Ectodermal cell (in vitro differentiated cells): ENCODE measurements around the gene PTPRN2.

Experiments used
- H3K27ac ChIP-seq: 2 replicates; pipeline ENCODE4 v1.7.0; 2013; ENCODE audit warnings: mild to moderate bottlenecking, low read depth, low read length; ENCODE audit not compliant: insufficient read depth, poor library complexity, severe bottlenecking
- H3K27me3 ChIP-seq: 2 replicates; pipeline ENCODE4 v1.7.0; 2013; ENCODE audit warnings: mild to moderate bottlenecking, low read length; ENCODE audit not compliant: insufficient read depth, control insufficient read depth, poor library complexity, severe bottlenecking
- H3K36me3 ChIP-seq: one replicate; pipeline ENCODE4 v1.7.0; 2013; ENCODE audit warnings: low read length; ENCODE audit not compliant: control insufficient read depth, insufficient read depth
- H3K4me1 ChIP-seq: one replicate; pipeline ENCODE4 v1.7.0; 2013; ENCODE audit warnings: low read length; ENCODE audit not compliant: control insufficient read depth, insufficient read depth
- H3K4me3 ChIP-seq: 2 replicates; pipeline ENCODE4 v1.7.0; 2013; ENCODE audit warnings: low read depth, low read length, control low read depth; ENCODE audit not compliant: insufficient read depth
- H3K9me3 ChIP-seq: 2 replicates; pipeline ENCODE4 v1.7.0; 2013; ENCODE audit warnings: mild to moderate bottlenecking, low read length, moderate library complexity; ENCODE audit not compliant: control insufficient read depth
- WGBS, 2 experiments: methylation state at CpG; one replicate each; pipeline ENCODE4 v1.1.7; 2013; ENCODE audit warnings: missing lambda C conversion rate in 2 of 2; 5-methylcytosine and 5-hydroxymethylcytosine counted together

The PTPRN2 gene

DNA sequence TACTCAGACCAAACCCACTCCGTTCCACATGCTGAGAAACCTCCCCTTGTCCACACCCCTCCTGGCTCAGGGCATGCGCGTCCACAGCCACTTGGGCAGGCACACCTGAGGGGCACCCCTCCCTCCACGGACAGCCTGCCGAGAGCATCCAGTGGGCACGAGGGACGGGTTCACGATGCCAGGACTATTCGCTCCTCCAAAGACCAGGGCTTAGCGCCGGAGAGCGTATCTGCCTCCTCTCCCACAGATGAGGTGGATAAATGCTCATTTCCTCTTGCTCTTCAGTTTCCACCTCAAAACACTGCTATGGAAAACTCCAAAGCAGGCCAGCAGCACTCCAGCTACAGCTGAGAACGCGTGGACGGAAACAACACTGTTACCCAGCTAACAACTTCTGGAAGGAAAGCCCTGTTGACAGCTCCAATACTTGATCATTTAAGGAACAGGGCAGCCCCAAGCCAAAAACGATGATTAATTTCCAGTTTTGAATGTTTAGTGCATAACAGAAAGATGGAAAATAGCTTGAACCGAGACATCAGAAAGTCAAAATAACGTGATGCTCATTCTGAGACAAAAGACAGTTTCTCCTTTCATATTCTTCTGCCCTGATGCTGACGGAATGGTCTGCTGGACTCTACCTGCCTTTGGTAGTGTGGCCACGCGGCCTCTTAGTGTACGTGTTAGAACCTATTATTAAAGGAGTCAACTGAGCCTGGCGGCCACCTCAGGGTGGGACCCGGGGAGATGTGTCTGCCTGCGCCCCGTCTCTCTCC, 1046.1 kb downstream of the PTPRN2 start:
- H3K9me3 ChIP-seq = peaks cover 2% of the 10 kb centered on the region
- H3K4me1 ChIP-seq = no peaks in the 10 kb centered on the region
- no peaks in the 10 kb centered on the region for H3K27me3 ChIP-seq
- WGBS, 2 experiments = 87 to 89% methylated on average over 26 of the region's 26 CpGs
- no peaks in the 10 kb centered on the region for H3K36me3 ChIP-seq
- H3K27ac ChIP-seq = no peak overlapping the region
- no peak overlapping the region for H3K4me3 ChIP-seq

DNA sequence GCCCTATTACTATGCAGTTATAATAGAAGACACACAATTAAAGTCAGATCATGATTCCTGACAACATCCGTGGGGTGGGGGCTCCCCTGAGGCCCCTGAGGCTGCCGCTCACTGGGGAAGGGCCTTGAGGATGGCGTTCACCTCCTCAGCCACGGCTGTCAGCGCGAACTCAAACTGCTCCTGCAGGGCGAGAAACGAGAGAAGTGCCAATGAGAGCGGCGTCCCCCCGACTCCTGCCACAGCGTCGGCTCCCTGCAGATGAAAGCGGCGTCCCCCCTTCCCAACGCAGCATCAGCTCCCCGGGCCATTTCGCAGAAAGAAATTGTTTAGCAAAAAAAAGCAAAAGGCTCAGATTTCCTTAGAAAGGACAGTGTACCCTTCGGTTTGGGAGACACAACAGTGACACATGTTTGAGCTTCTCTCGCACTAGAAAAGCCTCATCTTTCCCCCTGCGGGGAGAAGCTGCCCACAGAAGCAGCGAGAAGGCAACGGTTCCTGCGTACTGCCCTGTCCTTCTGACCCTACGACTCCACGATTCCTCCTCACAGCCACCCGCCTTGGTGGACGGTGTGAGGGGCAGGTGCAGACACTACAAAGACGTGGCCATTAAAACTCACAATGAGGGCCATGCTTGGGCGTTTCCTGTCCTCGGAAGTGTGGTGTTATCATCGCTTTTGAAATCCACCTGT, 1046.9 kb downstream of the PTPRN2 start:
- WGBS, 2 experiments = 85 to 86% methylated on average over 32 of the region's 32 CpGs
- H3K4me3 ChIP-seq = no peak overlapping the region
- H3K27me3 ChIP-seq = no peaks in the 10 kb centered on the region
- H3K9me3 ChIP-seq = peaks cover 2% of the 10 kb centered on the region
- H3K4me1 ChIP-seq = no peaks in the 10 kb centered on the region
- H3K36me3 ChIP-seq = no peaks in the 10 kb centered on the region
- H3K27ac ChIP-seq = no peak overlapping the region

DNA sequence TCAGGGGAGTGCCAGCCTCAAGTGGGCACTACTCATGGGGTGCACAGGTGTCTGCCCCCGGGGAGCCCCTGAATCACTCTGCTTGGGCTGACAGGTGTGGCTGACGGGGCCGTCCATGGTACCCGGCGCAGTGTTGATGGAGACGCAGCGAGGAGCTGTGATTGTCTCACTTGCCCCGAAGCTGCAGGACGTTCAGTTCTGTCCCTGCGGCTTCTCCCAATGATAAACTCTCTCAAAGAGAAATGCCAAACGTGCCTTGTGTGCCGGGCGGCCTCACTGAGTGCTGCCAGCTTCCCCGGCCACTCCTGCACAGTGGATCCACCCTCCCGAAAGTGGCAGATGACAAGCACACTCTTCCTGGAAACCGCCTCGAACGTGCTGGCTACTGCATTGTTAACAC, 1047.6 kb downstream of the PTPRN2 start:
- no peak overlapping the region for H3K4me3 ChIP-seq
- peaks cover 2% of the 10 kb centered on the region for H3K9me3 ChIP-seq
- 84 to 85% methylated on average over 18 of the region's 18 CpGs for WGBS, 2 experiments

DNA sequence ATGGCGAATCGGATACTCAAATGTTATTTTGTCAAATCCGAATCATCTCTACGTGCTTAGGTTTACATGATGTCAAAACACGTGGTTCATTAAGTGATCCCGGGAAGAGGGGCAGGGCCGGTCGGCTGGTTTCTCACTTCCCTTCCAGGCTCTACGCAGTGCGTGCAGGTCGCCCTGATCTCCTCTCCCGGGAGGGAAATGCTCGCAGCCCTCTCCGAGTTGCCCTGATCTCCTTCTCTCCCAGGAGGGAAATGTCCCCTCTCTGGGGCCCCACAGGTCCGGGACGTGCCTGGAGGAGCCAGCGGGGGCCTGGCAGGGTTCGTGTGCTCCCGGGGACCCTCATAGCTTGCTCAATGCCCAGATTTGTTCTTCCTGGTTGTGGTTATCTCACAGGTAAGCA, 1048.1 kb downstream of the PTPRN2 start:
- Histone ChIP-seq H3K4me1 (no peaks in the 10 kb centered on the region), H3K27me3 (no peaks in the 10 kb centered on the region), H3K9me3 (peaks cover 2% of the 10 kb centered on the region), H3K4me3 (no peak overlapping the region), H3K36me3 (no peaks in the 10 kb centered on the region), H3K27ac (no peak overlapping the region)
- 88% methylated on average over 19 of the region's 19 CpGs for WGBS, 2 experiments

More for the DNA sequence above, 1047.6 kb downstream of the PTPRN2 start:
- Histone ChIP-seq H3K27me3 (no peaks in the 10 kb centered on the region), H3K36me3 (no peaks in the 10 kb centered on the region), H3K27ac (no peak overlapping the region), H3K4me1 (no peaks in the 10 kb centered on the region)

DNA sequence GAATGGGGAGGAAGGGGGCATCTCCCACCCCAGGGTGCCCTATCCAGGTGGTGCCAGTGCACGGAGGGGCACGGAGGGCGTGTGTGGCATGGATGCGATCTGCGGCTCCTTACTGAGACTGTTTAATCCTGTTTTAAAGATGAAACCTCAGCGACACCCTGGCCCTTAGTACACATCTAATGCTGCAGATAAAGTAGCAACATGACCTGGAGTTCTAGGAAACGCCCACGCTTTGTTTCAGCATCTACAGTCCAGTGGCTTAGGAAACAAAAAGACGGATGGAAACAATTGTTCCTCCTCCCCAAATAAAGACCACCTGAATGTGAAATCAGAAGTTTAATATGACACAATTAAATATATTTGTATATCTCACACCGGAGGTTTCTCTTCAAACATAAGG, 1048.9 kb downstream of the PTPRN2 start:
- Histone ChIP-seq H3K27ac (no peak overlapping the region), H3K4me1 (no peaks in the 10 kb centered on the region), H3K36me3 (no peaks in the 10 kb centered on the region), H3K27me3 (no peaks in the 10 kb centered on the region), H3K9me3 (peaks cover 2% of the 10 kb centered on the region), H3K4me3 (no peak overlapping the region)
- 84 to 86% methylated on average over 9 of the region's 10 CpGs for WGBS, 2 experiments

DNA sequence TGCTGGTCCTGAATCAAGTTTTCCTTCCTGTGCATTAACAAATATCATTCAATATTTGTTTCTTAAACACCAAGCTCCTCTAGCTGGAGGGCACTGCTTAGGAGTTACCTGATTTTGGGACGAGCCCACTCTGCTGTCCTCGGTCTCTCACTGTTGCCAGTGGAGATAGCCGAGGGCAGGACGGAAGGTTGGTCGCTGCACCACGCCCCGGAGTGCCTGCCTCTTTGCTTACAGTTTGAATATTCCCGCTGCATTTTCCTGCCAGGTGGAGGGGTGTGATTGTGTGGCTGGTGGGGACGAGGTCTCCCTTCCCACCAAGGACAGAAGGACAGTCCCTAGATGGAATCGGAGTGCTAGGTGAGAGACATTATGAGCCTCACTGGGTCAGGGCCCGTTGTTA, 1049.3 kb downstream of the PTPRN2 start:
- Histone ChIP-seq H3K4me1 (no peaks in the 10 kb centered on the region), H3K9me3 (peaks cover 4% of the 10 kb centered on the region), H3K27me3 (no peaks in the 10 kb centered on the region), H3K36me3 (no peaks in the 10 kb centered on the region), H3K27ac (no peak overlapping the region), H3K4me3 (no peak overlapping the region)
- WGBS, 2 experiments = 77 to 81% methylated on average over 11 of the region's 11 CpGs

DNA sequence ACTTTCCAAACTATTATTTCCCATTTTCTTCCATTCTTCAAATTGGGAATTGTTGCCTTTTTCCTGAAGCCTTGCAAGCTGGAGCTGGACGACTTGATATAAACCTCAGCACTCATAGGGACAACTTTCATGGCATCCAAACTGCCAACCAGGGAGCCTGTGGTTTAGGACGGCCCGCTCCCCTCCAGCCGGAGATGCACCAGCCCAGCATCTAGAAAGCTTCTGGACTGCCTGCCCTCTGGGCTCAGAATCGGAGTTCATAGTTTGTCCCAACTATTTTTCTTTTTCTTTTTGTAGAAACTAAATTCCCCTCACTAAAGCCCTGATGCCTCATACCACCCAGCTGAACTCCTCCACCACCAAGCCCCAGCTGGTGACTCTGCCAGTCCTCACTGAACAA, 1050.6 kb downstream of the PTPRN2 start:
- Histone ChIP-seq H3K27me3 (no peaks in the 10 kb centered on the region), H3K4me3 (no peak overlapping the region), H3K9me3 (peaks cover 4% of the 10 kb centered on the region), H3K4me1 (no peaks in the 10 kb centered on the region), H3K27ac (no peak overlapping the region), H3K36me3 (no peaks in the 10 kb centered on the region)
- WGBS, 2 experiments = 79 to 81% methylated on average over 5 of the region's 5 CpGs

DNA sequence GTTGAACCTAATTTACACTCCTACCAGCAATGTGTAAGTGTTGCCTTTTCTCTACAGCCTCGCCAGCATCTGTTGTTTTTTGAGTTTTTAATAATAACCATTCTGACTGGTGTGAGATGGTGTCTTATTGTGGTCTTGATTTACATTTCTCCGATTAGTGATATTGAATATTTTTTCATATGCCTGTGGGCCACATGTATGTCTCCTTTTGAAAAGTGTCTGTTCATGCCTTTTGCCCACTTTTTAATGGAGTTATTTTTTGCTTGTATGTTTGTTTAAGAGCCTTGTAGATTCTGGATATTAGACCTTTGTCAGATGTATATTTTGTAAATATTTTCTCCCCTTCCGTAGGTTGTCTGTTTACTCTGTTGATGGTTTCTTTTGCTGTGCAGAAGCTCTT, 1055.6 kb downstream of the PTPRN2 start:
- 84 to 94% methylated on average over 2 to 3 of the region's 3 CpGs for WGBS, 2 experiments
- H3K4me1 ChIP-seq = no peaks in the 10 kb centered on the region
- H3K4me3 ChIP-seq = no peak overlapping the region
- H3K36me3 ChIP-seq = no peaks in the 10 kb centered on the region
- H3K27ac ChIP-seq = no peak overlapping the region
- no peaks in the 10 kb centered on the region for H3K27me3 ChIP-seq
- peaks cover 2% of the 10 kb centered on the region for H3K9me3 ChIP-seq

DNA sequence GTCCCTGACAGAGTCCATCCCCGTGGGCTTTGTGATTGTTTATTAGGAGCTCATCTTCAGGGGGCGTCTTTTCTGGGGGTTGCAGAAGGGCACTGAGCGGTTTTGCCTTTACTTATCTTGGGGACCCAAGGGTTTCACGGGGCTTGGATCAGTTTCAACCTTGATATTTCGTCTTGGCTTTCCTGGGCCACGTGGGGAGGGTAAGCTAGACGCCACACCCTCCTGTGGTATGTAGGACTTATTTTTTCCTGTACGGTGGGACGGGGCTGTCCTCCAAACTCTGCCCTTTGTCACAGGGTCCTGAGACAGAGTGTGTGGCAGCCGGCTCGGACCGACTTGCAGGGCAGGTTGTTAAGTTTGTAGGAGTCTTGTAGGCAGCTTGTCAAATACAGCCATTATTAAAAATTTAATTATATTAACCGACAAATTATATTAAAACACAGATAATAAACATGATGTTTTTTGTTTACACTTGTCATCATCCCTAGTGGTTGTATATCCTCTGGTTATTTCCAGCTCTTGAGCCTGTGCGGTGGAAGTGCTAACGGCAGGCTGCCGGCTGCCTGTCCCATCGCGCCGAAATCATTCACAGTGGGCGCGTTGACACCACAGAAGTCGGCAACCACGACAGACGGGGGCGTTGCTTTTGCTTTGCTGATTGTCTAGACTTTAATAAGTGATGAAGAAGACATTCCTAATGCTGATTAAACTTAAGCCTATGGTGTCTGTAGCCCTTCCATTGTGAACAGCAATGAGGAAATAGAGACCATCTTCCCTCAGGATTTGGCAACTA, 1057.7 kb downstream of the PTPRN2 start:
- H3K4me1 ChIP-seq = no peaks in the 10 kb centered on the region
- no peaks in the 10 kb centered on the region for H3K36me3 ChIP-seq
- H3K27ac ChIP-seq = no peak overlapping the region
- H3K27me3 ChIP-seq = no peaks in the 10 kb centered on the region
- peaks cover 2% of the 10 kb centered on the region for H3K9me3 ChIP-seq
- no peak overlapping the region for H3K4me3 ChIP-seq
- WGBS, 2 experiments = 69 to 72% methylated on average over 22 to 25 of the region's 25 CpGs

DNA sequence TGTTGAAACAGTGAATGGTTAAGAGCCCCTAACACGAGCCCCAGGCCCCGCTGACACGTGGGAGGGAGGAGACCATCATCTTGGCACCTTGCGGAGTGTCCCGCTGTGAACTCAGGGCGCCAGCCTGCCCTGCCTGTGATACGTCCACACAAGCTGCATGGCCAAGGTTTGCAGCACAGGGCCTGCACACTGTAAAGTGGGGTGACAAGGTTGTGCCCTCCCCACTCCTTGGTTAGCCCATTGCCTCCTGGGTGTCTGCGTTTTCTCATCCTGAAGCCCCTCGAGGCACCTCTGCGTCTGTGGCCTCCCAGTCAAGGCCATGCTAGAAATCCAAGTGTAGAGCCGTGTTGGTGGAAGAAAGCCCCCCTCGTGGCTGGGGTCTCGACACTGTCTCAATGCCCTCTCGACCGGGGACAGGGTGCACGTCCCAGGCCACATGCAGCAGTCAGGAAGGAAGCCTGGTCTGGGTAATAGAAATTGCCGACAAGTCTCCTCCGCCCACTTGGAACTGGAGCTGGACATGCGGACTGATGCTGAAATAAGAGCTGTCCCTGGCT, 1058.8 kb downstream of the PTPRN2 start:
- no peak overlapping the region for H3K4me3 ChIP-seq
- no peaks in the 10 kb centered on the region for H3K27me3 ChIP-seq
- peaks cover 4% of the 10 kb centered on the region for H3K9me3 ChIP-seq
- no peaks in the 10 kb centered on the region for H3K36me3 ChIP-seq
- H3K4me1 ChIP-seq = no peaks in the 10 kb centered on the region
- WGBS, 2 experiments = 78 to 80% methylated on average over 19 of the region's 19 CpGs
- H3K27ac ChIP-seq = no peak overlapping the region
